Stimulated activated naive B cell treated with anti-CD40 and anti-IgM and Interleukin-4, amounts not matched to agents 10 μg/mL and 1 μg/mL and 100 μg/mL, for 72 hours (primary cell): ENCODE measurements around the gene ARHGAP8.

Experiments used
- ATAC-seq, 2 donors: fragments of 150-1000 bp; cut with Tn5 transposase; replicated peaks; 2 replicates each; pipeline ENCODE4 v1.10.0; 2021; ENCODE audit warnings: moderate library complexity in 1 of 2
- DNase-seq: peaks from one replicate; pipeline ENCODE4 v3.0.0; 2021
- H3K27ac Mint-ChIP-seq: one replicate; pipeline ENCODE4 v1.8.0; 2022; ENCODE audit warnings: mild to moderate bottlenecking, mixed read lengths
- H3K27me3 Mint-ChIP-seq, 2 donors: one replicate each; pipeline ENCODE4 v1.8.0; 2022; ENCODE audit warnings: mixed read lengths in 2 of 2
- H3K36me3 Mint-ChIP-seq, 2 donors: one replicate each; pipeline ENCODE4 v1.8.0; 2022; ENCODE audit warnings: mixed read lengths in 2 of 2, mild to moderate bottlenecking in 1 of 2
- H3K4me1 Mint-ChIP-seq, 2 donors: one replicate each; pipeline ENCODE4 v1.8.0; 2022; ENCODE audit warnings: mixed read lengths in 2 of 2, mild to moderate bottlenecking in 1 of 2
- H3K4me3 Mint-ChIP-seq, 2 donors: one replicate each; pipeline ENCODE4 v1.8.0; 2022; ENCODE audit warnings: mild to moderate bottlenecking in 2 of 2, mixed read lengths in 2 of 2, moderate library complexity in 1 of 2
- H3K9me3 Mint-ChIP-seq, 2 donors: one replicate each; pipeline ENCODE4 v1.8.0; 2022; ENCODE audit warnings: mixed read lengths in 2 of 2, mild to moderate bottlenecking in 1 of 2

The ARHGAP8 gene

GRCh38 chr22:44802071-44802700 lies 49.8 kb downstream of the ARHGAP8 start:
- no peak for DNase-seq
- Mint-ChIP-seq H3K4me1 (no peaks in the 10 kb centered on the region), H3K4me3 (no peak overlapping the region), H3K36me3 (no peaks in the 10 kb centered on the region), H3K27me3 (peaks cover 19 to 25% of the 10 kb centered on the region in 2 donors), H3K9me3 (no peaks in the 10 kb centered on the region), H3K27ac (no peak overlapping the region)
- no peak for ATAC-seq

GRCh38 chr22:44802956-44803355 lies 50.6 kb downstream of the ARHGAP8 start:
- no peak for DNase-seq
- Mint-ChIP-seq H3K27me3 (peaks cover 23 to 33% of the 10 kb centered on the region in 2 donors), H3K4me1 (no peaks in the 10 kb centered on the region), H3K27ac (no peak overlapping the region), H3K36me3 (no peaks in the 10 kb centered on the region), H3K9me3 (no peaks in the 10 kb centered on the region), H3K4me3 (no peak overlapping the region)
- ATAC-seq, result no peak

GRCh38 chr22:44804327-44804726 lies 52.0 kb downstream of the ARHGAP8 start:
- no peaks in the 10 kb centered on the region for H3K36me3 Mint-ChIP-seq
- peaks cover 26 to 31% of the 10 kb centered on the region in 2 donors for H3K27me3 Mint-ChIP-seq

GRCh38 chr22:44805711-44806110 lies 53.3 kb downstream of the ARHGAP8 start:
- Mint-ChIP-seq H3K27ac (no peak overlapping the region), H3K9me3 (no peaks in the 10 kb centered on the region), H3K4me3 (no peak overlapping the region), H3K36me3 (no peaks in the 10 kb centered on the region), H3K27me3 (peaks cover 26 to 29% of the 10 kb centered on the region in 2 donors), H3K4me1 (peaks cover 0 to 3% of the 10 kb centered on the region in 2 donors)
- no peak for DNase-seq
- no peak for ATAC-seq

More at GRCh38 chr22:44804327-44804726, 52.0 kb downstream of the ARHGAP8 start:
- no peak overlapping the region for H3K27ac Mint-ChIP-seq
- DNase-seq (no peak), ATAC-seq (no peak)
- peaks cover 0 to 3% of the 10 kb centered on the region in 2 donors for H3K4me1 Mint-ChIP-seq
- no peaks in the 10 kb centered on the region for H3K9me3 Mint-ChIP-seq
- H3K4me3 Mint-ChIP-seq, result no peak overlapping the region

- peaks cover 0 to 3% of the 10 kb centered on the region in 2 donors for H3K4me1 Mint-ChIP-seq
- H3K27me3 Mint-ChIP-seq, result peaks cover 23 to 26% of the 10 kb centered on the region in 2 donors
- DNase-seq, result no peak
- ATAC-seq, result no peak
- H3K27ac Mint-ChIP-seq, result no peak overlapping the region
- H3K9me3 Mint-ChIP-seq, result peaks cover 0 to 5% of the 10 kb centered on the region in 2 donors
- H3K4me3 Mint-ChIP-seq, result no peak overlapping the region
- H3K36me3 Mint-ChIP-seq, result no peaks in the 10 kb centered on the region
These were observed 54.9 kb downstream of the ARHGAP8 start for GRCh38 chr22:44807232-44807631.

GRCh38 chr22:44807915-44808690 lies 55.7 kb downstream of the ARHGAP8 start:
- H3K27me3 Mint-ChIP-seq, result peaks cover 22% of the 10 kb centered on the region in 2 donors
- peaks cover 0 to 3% of the 10 kb centered on the region in 2 donors for H3K4me1 Mint-ChIP-seq
- ATAC-seq (no peak), DNase-seq (no peak)
- peaks cover 0 to 5% of the 10 kb centered on the region in 2 donors for H3K9me3 Mint-ChIP-seq
- H3K4me3 Mint-ChIP-seq, result no peak overlapping the region
- no peak overlapping the region for H3K27ac Mint-ChIP-seq
- no peaks in the 10 kb centered on the region for H3K36me3 Mint-ChIP-seq

GRCh38 chr22:44809456-44809855 lies 57.1 kb downstream of the ARHGAP8 start:
- Mint-ChIP-seq H3K4me1 (peaks cover 0 to 3% of the 10 kb centered on the region in 2 donors), H3K27me3 (peaks cover 22% of the 10 kb centered on the region in 2 donors), H3K27ac (no peak overlapping the region), H3K4me3 (no peak overlapping the region), H3K36me3 (no peaks in the 10 kb centered on the region), H3K9me3 (peaks cover 0 to 9% of the 10 kb centered on the region in 2 donors)
- DNase-seq (no peak), ATAC-seq (no peak)

- no peak overlapping the region for H3K4me3 Mint-ChIP-seq
- DNase-seq (no peak), ATAC-seq (no peak)
- peaks cover 0 to 3% of the 10 kb centered on the region in 2 donors for H3K4me1 Mint-ChIP-seq
- H3K27me3 Mint-ChIP-seq, result peaks cover 17% of the 10 kb centered on the region in 2 donors
- H3K27ac Mint-ChIP-seq, result no peak overlapping the region
- H3K9me3 Mint-ChIP-seq, result peaks cover 0 to 9% of the 10 kb centered on the region in 2 donors
- H3K36me3 Mint-ChIP-seq, result no peaks in the 10 kb centered on the region
These were observed 58.8 kb downstream of the ARHGAP8 start for GRCh38 chr22:44811141-44811540.

GRCh38 chr22:44813416-44813815 lies 61.0 kb downstream of the ARHGAP8 start:
- peaks cover 0 to 9% of the 10 kb centered on the region in 2 donors for H3K9me3 Mint-ChIP-seq
- H3K27me3 Mint-ChIP-seq, result peaks cover 0 to 6% of the 10 kb centered on the region in 2 donors
- H3K4me1 Mint-ChIP-seq, result no peaks in the 10 kb centered on the region
- H3K27ac Mint-ChIP-seq, result no peak overlapping the region
- H3K4me3 Mint-ChIP-seq, result no peak overlapping the region
- DNase-seq (no peak), ATAC-seq (no peak)
- H3K36me3 Mint-ChIP-seq, result no peaks in the 10 kb centered on the region

GRCh38 chr22:44814266-44815098 lies 62.1 kb downstream of the ARHGAP8 start:
- peaks cover 0 to 9% of the 10 kb centered on the region in 2 donors for H3K9me3 Mint-ChIP-seq
- no peak overlapping the region for H3K4me3 Mint-ChIP-seq
- no peak overlapping the region for H3K27ac Mint-ChIP-seq
- no peaks in the 10 kb centered on the region for H3K4me1 Mint-ChIP-seq
- H3K36me3 Mint-ChIP-seq, result no peaks in the 10 kb centered on the region
- DNase-seq, result no peak
- ATAC-seq, result no peak
- H3K27me3 Mint-ChIP-seq, result peaks cover 0 to 6% of the 10 kb centered on the region in 2 donors

- DNase-seq (no peak), ATAC-seq (no peak)
- H3K27ac Mint-ChIP-seq, result no peak overlapping the region
- H3K27me3 Mint-ChIP-seq, result peaks cover 6 to 12% of the 10 kb centered on the region in 2 donors
- H3K9me3 Mint-ChIP-seq, result peaks cover 0 to 9% of the 10 kb centered on the region in 2 donors
- H3K4me1 Mint-ChIP-seq, result no peaks in the 10 kb centered on the region
- H3K4me3 Mint-ChIP-seq, result no peak overlapping the region
- no peaks in the 10 kb centered on the region for H3K36me3 Mint-ChIP-seq
These were observed 63.0 kb downstream of the ARHGAP8 start for GRCh38 chr22:44815099-44816070.

GRCh38 chr22:44816141-44816540 lies 63.8 kb downstream of the ARHGAP8 start:
- H3K4me1 Mint-ChIP-seq, result no peaks in the 10 kb centered on the region
- no peaks in the 10 kb centered on the region for H3K36me3 Mint-ChIP-seq
- H3K9me3 Mint-ChIP-seq, result peaks cover 0 to 8% of the 10 kb centered on the region in 2 donors
- no peak for DNase-seq
- no peak overlapping the region for H3K4me3 Mint-ChIP-seq
- no peak overlapping the region for H3K27ac Mint-ChIP-seq
- H3K27me3 Mint-ChIP-seq, result peaks cover 6 to 12% of the 10 kb centered on the region in 2 donors
- no peak for ATAC-seq

GRCh38 chr22:44818727-44819126 lies 66.4 kb downstream of the ARHGAP8 start:
- H3K4me1 Mint-ChIP-seq, result no peaks in the 10 kb centered on the region
- no peaks in the 10 kb centered on the region for H3K9me3 Mint-ChIP-seq
- peaks cover 12 to 26% of the 10 kb centered on the region in 2 donors for H3K27me3 Mint-ChIP-seq
- H3K36me3 Mint-ChIP-seq, result no peaks in the 10 kb centered on the region
- H3K4me3 Mint-ChIP-seq, result no peak overlapping the region
- DNase-seq (no peak), ATAC-seq (no peak)
- no peak overlapping the region for H3K27ac Mint-ChIP-seq
